Neutrophil (primary cell): Measurements from ENCODE around the gene ERO1B.

ENCODE experiments used
- H3K27ac ChIP-seq: fragments of 200-600 bp; sonication (generic); 2 replicates; pipeline ENCODE4 v1.5.1; 2016; ENCODE audit warnings: mild to moderate bottlenecking, moderate library complexity
- H3K27me3 ChIP-seq: fragments of 200-600 bp; sonication (generic); 2 replicates; pipeline ENCODE4 v1.6.0; 2016; ENCODE audit warnings: mild to moderate bottlenecking
- H3K36me3 ChIP-seq: fragments of 200-600 bp; sonication (generic); 2 replicates; pipeline ENCODE4 v1.5.1; 2017
- H3K4me1 ChIP-seq, 2 experiments: fragments of 200-600 bp in 1 of 2; sonication (generic) in 1 of 2; 1 replicate in 1 of 2; 2 replicates in 1 of 2; pipeline versions ENCODE4 v1.5.1 to v1.6.1; 2013 to 2016; ENCODE audit warnings: low read depth in 1 of 2, low read length in 1 of 2, mild to moderate bottlenecking in 1 of 2, moderate library complexity in 1 of 2; ENCODE audit not compliant: control insufficient read depth in 1 of 2, insufficient read depth in 1 of 2
- H3K4me3 ChIP-seq, 2 experiments: fragments of 200-600 bp in 1 of 2; sonication (generic) in 1 of 2; 1 replicate in 1 of 2; 2 replicates in 1 of 2; pipeline ENCODE4 v1.5.1; 2013 to 2016; ENCODE audit warnings: low read depth in 1 of 2, low read length in 1 of 2, mild to moderate bottlenecking in 1 of 2, moderate library complexity in 1 of 2
- H3K9me3 ChIP-seq: fragments of 200-600 bp; sonication (generic); 2 replicates; pipeline ENCODE4 v1.5.1; 2016
- TF ChIP-seq, protein P1 (sequence below): fragments of 200-600 bp; sonication (generic); IDR thresholded peaks from 2 replicates; pipeline ENCODE4 v1.5.1; 2016; ENCODE audit warnings: antibody characterized with exemption

Gene ERO1B

DNA sequence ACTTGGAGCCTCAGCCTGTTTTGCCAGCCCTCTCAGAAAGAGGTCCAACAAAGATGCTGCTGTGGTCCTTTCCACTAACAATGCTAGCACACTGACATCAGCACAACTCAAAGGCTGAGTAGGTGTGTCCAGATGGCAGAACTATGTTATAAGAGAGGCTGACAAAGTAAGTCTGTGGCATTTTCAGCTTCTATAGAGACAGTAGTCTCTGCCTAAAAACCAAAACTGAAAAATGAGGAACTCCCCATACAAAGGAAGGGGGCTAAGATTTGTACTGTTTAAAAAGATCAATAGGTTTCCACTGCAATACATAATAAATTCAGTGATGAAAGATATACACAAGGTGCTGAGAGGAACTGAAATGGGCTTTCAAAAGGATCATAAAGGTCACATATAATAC lies 12.3 kb downstream of the ERO1B start:
- H3K9me3 ChIP-seq: no peaks in the 10 kb centered on the region
- TF ChIP-seq, protein P1, sequence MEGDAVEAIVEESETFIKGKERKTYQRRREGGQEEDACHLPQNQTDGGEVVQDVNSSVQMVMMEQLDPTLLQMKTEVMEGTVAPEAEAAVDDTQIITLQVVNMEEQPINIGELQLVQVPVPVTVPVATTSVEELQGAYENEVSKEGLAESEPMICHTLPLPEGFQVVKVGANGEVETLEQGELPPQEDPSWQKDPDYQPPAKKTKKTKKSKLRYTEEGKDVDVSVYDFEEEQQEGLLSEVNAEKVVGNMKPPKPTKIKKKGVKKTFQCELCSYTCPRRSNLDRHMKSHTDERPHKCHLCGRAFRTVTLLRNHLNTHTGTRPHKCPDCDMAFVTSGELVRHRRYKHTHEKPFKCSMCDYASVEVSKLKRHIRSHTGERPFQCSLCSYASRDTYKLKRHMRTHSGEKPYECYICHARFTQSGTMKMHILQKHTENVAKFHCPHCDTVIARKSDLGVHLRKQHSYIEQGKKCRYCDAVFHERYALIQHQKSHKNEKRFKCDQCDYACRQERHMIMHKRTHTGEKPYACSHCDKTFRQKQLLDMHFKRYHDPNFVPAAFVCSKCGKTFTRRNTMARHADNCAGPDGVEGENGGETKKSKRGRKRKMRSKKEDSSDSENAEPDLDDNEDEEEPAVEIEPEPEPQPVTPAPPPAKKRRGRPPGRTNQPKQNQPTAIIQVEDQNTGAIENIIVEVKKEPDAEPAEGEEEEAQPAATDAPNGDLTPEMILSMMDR: no peak
- H3K36me3 ChIP-seq: peaks cover 10% of the 10 kb centered on the region
- H3K27me3 ChIP-seq: no peaks in the 10 kb centered on the region
- H3K4me3 ChIP-seq: no peak overlapping the region
- no peak overlapping the region for H3K27ac ChIP-seq
- H3K4me1 ChIP-seq: no peaks in the 10 kb centered on the region

DNA sequence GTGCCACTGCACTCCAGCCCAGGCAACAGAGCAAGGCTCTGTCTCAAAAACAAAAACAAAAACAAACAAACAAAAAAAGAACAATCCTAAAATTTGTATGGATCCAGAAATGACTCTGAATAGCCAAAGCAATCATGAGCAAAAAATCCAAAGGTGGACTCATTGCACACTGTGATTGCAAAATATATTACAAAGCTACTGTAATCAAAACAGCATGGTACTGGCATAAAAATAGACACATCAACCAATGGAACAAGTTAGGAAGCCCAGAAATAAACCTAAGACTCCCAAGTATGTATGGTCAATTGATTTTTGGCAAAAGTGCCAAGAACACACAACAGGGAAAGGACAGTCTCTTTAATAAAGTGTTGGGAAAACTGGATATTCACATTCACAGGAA lies 19.9 kb downstream of the ERO1B start:
- Histone ChIP-seq H3K4me3 (no peak overlapping the region), H3K27ac (no peak overlapping the region), H3K27me3 (no peaks in the 10 kb centered on the region), H3K4me1 (no peaks in the 10 kb centered on the region), H3K9me3 (no peaks in the 10 kb centered on the region), H3K36me3 (no peaks in the 10 kb centered on the region)
- TF ChIP-seq, protein P1: no peak

- no peaks in the 10 kb centered on the region for H3K36me3 ChIP-seq
Measured at GRCh38 chr1:236261033-236261432, 20.7 kb downstream of the ERO1B start.

GRCh38 chr1:236259043-236259442 lies 22.7 kb downstream of the ERO1B start:
- Histone ChIP-seq H3K4me3 (no peak overlapping the region), H3K27me3 (no peaks in the 10 kb centered on the region), H3K9me3 (no peaks in the 10 kb centered on the region), H3K4me1 (no peaks in the 10 kb centered on the region), H3K27ac (no peak overlapping the region), H3K36me3 (no peaks in the 10 kb centered on the region)
- TF ChIP-seq, protein P1: no peak

More at GRCh38 chr1:236261033-236261432, 20.7 kb downstream of the ERO1B start:
- Histone ChIP-seq H3K9me3 (no peaks in the 10 kb centered on the region), H3K4me1 (no peaks in the 10 kb centered on the region), H3K27ac (no peak overlapping the region), H3K4me3 (no peak overlapping the region), H3K27me3 (no peaks in the 10 kb centered on the region)
- TF ChIP-seq, protein P1: no peak

GRCh38 chr1:236258114-236258622 lies 23.6 kb downstream of the ERO1B start:
- Histone ChIP-seq H3K36me3 (no peaks in the 10 kb centered on the region), H3K4me1 (no peaks in the 10 kb centered on the region), H3K27me3 (no peaks in the 10 kb centered on the region), H3K27ac (no peak overlapping the region), H3K9me3 (no peaks in the 10 kb centered on the region), H3K4me3 (no peak overlapping the region)
- TF ChIP-seq, protein P1: no peak

DNA sequence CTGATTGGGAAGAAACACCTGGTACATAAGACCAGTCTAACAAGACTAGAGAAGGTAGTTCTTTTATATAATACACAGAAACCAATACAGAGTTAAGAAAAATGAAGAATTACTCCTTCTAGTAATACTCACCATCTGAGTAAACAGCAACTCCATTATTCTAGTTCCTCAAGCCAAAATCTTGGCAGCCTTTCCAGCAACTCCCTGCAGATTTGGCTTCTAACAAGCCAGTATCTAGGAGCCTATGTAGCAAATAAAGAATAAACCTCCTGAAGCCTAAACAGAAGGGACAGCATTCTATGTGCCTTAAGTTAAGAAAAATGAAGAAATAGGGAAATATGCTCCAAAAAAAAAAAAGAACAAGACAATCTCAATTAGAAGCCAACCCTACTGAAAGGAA lies 24.5 kb downstream of the ERO1B start:
- H3K27ac ChIP-seq: no peak overlapping the region
- no peaks in the 10 kb centered on the region for H3K27me3 ChIP-seq
- no peaks in the 10 kb centered on the region for H3K36me3 ChIP-seq
- TF ChIP-seq, protein P1: no peak
- H3K4me1 ChIP-seq: peaks cover 0 to 5% of the 10 kb centered on the region in 2 experiments
- no peak overlapping the region for H3K4me3 ChIP-seq
- H3K9me3 ChIP-seq: no peaks in the 10 kb centered on the region
